ENCODE results near the gene SFXN2.

Gene SFXN2

GRCh38 chr10:102775201-102775934 lies 60.9 kb downstream of the SFXN2 start:
- H3K4me3 ChIP-seq (ENCODE audit: low read depth, low read length), result peak overlapping the region; percentile 5; the same call in 1 of the 2 replicates
- TF ChIP-seq CTCF (IDR thresholded peaks at IDR 0.05; ENCODE audit: low read depth, low read length), result no peak

- no peak for TF ChIP-seq CTCF (IDR thresholded peaks at IDR 0.05; ENCODE audit: low read depth, low read length)
- H3K4me3 ChIP-seq (ENCODE audit: low read depth, low read length), result peak overlapping the region; percentile 5; the same call in 1 of the 2 replicates
Observed at GRCh38 chr10:102775935-102776669, 61.7 kb downstream of the SFXN2 start.

DNA sequence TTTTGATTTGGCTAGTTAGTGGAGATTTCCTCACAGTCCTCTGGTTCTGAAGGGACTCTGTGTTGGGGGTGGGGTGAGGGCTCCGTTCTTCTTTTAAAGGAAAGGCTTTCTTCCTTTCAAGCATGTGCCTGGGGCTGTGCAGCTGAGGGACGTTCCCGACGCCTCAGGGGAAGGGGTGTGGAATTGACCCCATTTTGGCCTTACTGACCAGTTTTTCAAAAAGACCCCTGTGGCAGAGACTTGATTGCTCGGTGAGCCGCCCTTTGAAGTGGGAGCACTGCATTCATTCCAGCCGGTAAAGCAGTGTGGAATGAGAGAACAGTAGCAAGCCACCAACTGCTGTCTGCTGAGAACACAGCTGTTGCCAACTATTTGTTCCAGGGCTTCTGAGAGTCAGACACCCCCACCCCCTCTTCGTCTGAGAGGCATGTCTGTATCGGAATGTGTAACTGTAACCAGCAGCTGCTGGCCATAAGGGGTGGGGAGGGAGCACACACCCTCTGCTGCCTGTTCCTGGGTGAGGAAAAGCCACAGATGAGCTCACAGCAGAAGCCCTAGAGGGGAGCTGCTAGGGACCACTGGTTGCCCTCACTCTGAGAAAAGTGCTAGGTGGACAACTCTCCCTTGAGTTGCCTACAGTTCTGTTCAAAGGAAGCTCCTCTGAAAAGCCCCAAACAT lies 62.5 kb downstream of the SFXN2 start:
- TF ChIP-seq CTCF (IDR thresholded peaks at IDR 0.05; ENCODE audit: low read depth, low read length), result no peak
- H3K4me3 ChIP-seq (ENCODE audit: low read depth, low read length), result peak overlapping the region; percentile 5; the same call in 1 of the 2 replicates

DNA sequence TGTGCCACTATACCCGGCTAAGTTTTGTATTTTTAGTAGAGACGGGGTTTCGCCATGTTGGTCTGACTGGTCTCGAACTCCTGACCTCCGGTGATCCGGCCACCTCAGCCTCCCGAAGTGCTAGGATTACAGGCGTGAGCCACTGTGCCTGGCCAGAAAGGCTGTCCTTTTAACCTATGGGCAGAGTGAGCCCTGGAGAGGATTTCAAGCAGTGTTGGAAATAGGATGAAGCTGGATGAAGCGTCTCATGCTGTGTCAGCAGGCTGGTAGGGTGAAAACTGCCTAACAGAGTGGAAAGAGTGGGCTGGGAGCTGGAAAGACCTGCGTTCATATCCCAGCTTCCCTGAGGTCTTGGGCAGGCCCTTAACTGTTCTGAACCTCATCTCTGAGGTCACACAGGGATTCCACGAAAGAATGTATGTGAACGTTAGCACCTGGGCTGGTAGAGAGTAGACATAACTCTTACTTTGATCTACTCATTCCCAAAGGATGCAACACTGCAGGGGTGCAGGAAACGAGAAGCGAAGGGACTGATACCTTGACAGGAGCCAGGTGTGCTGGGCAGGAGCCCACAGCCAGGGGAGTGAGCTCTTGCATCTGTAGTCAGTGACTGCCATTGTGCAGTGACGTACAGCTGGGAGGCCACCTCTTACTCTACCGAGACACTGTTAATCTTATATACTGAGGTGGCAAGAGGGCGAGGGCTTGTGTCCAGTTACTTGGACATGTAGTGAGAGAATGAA lies 63.4 kb downstream of the SFXN2 start:
- TF ChIP-seq CTCF (IDR thresholded peaks at IDR 0.05; ENCODE audit: low read depth, low read length), result no peak
- H3K4me3 ChIP-seq (ENCODE audit: low read depth, low read length), result no peak overlapping the region

DNA sequence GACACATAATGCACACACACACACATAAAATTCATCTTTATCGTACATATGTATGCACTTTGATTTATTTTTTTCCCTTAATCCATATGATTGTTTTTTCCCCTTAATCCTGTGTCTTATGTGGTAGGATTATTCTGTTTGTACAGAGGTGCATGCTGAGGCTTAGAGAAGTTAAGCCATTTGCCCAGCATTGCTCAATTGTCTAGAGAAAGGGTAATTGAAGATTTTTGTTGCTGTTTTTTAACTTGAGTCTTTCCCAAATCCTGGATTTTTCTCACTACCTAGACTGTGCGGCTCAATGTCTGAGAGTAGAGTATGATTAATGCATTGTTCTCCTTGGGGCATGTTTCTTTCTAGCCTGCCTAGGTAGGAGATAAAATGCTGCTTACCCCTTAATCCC lies 64.3 kb downstream of the SFXN2 start:
- no peak overlapping the region for H3K4me3 ChIP-seq (ENCODE audit: low read depth, low read length)
- no peak for TF ChIP-seq CTCF (IDR thresholded peaks at IDR 0.05; ENCODE audit: low read depth, low read length)

GRCh38 chr10:102779680-102780526 lies 65.5 kb downstream of the SFXN2 start:
- H3K4me3 ChIP-seq (ENCODE audit: low read depth, low read length), result no peak overlapping the region
- TF ChIP-seq CTCF (IDR thresholded peaks at IDR 0.05; ENCODE audit: low read depth, low read length), result no peak

Measured in WI38 (cell line).